Measurements from ENCODE around the gene LRRC23. TPM values are rescaled to one million over a fixed set of nuclear protein-coding genes. Genes with fewer than 3 reads are reported as not detected.
A peak's percentile ranks its signal among the peaks of the same experiment; 100 is the strongest.

The LRRC23 gene
- total RNA-seq, 1 donor from 2014 or later, result 5.2 TPM

DNA sequence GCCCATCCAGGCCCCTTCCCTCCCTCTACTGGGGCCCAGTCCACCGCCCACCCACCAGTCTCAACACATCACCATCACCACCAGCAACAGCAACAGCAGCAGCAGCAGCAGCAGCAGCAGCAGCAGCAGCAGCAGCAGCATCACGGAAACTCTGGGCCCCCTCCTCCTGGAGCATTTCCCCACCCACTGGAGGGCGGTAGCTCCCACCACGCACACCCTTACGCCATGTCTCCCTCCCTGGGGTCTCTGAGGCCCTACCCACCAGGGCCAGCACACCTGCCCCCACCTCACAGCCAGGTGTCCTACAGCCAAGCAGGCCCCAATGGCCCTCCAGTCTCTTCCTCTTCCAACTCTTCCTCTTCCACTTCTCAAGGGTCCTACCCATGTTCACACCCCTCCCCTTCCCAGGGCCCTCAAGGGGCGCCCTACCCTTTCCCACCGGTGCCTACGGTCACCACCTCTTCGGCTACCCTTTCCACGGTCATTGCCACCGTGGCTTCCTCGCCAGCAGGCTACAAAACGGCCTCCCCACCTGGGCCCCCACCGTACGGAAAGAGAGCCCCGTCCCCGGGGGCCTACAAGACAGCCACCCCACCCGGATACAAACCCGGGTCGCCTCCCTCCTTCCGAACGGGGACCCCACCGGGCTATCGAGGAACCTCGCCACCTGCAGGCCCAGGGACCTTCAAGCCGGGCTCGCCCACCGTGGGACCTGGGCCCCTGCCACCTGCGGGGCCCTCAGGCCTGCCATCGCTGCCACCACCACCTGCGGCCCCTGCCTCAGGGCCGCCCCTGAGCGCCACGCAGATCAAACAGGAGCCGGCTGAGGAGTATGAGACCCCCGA, 32.2 kb downstream of the LRRC23 start:
- peaks cover 69% of the 10 kb centered on the region for H3F3A ChIP-seq (ENCODE audit: low read depth)
- Mint-ChIP-seq H3K27ac (no peak overlapping the region), H3K4me3 (peak overlapping the region; percentile 74), H3K27me3 (ENCODE audit: insufficient read depth, low read depth) (peaks cover 32% of the 10 kb centered on the region), H3K36me3 (peaks cover 37% of the 10 kb centered on the region), H3K4me1 (peaks cover 44% of the 10 kb centered on the region), H3K9me3 (peaks cover 2% of the 10 kb centered on the region)
- H2AFZ ChIP-seq (replicated peaks), result no peak overlapping the region
- H3K27ac ChIP-seq, result peak overlapping the region; percentile 89
- peak overlapping the region; percentile 82 for H3K4me2 ChIP-seq
- TF ChIP-seq EZH2phosphoT487 (IDR thresholded peaks at IDR 0.05), result no peak
- TF ChIP-seq CTCF (IDR thresholded peaks at IDR 0.05), result no peak
- TF ChIP-seq EZH2 (IDR thresholded peaks at IDR 0.05), result no peak
- peaks cover 39% of the 10 kb centered on the region for H4K20me1 ChIP-seq (ENCODE audit: low read depth)
- no peaks in the 10 kb centered on the region for H3K9me3 ChIP-seq (ENCODE audit: low read depth)
- peak overlapping the region; percentile 56 for H3K4me3 ChIP-seq
- H3K4me1 ChIP-seq, result peaks cover 11% of the 10 kb centered on the region
- H3K79me2 ChIP-seq (ENCODE audit: low read depth), result peaks cover 46% of the 10 kb centered on the region
- no peaks in the 10 kb centered on the region for H3K36me3 ChIP-seq
- no peak for DNase-seq (ENCODE audit: low spot score)
- H3K27me3 ChIP-seq, result no peaks in the 10 kb centered on the region
- H3K9ac ChIP-seq, result peak overlapping the region; percentile 83

- Histone ChIP-seq H3K36me3 (no peaks in the 10 kb centered on the region), H3K79me2 (ENCODE audit: low read depth) (peaks cover 37% of the 10 kb centered on the region), H3K27ac (peak overlapping the region; percentile 89), H4K20me1 (ENCODE audit: low read depth) (peaks cover 31% of the 10 kb centered on the region), H3K4me2 (peak overlapping the region; percentile 82), H3K9me3 (ENCODE audit: low read depth) (no peaks in the 10 kb centered on the region), H2AFZ (replicated peaks) (no peak overlapping the region), H3K27me3 (no peaks in the 10 kb centered on the region), H3K9ac (peak overlapping the region; percentile 83), H3K4me3 (peak overlapping the region; percentile 56), H3F3A (ENCODE audit: low read depth) (peaks cover 75% of the 10 kb centered on the region), H3K4me1 (peaks cover 11% of the 10 kb centered on the region)
- peak; percentile 90 for TF ChIP-seq CTCF (IDR thresholded peaks at IDR 0.05)
- no peak for TF ChIP-seq EZH2 (IDR thresholded peaks at IDR 0.05)
- peak; percentile 22 for TF ChIP-seq EZH2phosphoT487 (IDR thresholded peaks at IDR 0.05)
- peak; percentile 97 for DNase-seq (ENCODE audit: low spot score)
- Mint-ChIP-seq H3K4me3 (peak overlapping the region; percentile 84), H3K9me3 (peaks cover 2% of the 10 kb centered on the region), H3K4me1 (peaks cover 44% of the 10 kb centered on the region), H3K27ac (peak overlapping the region; percentile 63), H3K27me3 (ENCODE audit: insufficient read depth, low read depth) (peaks cover 37% of the 10 kb centered on the region), H3K36me3 (peaks cover 36% of the 10 kb centered on the region)
Observed at GRCh38 chr12:6937481-6938352, 33.1 kb downstream of the LRRC23 start.

DNA sequence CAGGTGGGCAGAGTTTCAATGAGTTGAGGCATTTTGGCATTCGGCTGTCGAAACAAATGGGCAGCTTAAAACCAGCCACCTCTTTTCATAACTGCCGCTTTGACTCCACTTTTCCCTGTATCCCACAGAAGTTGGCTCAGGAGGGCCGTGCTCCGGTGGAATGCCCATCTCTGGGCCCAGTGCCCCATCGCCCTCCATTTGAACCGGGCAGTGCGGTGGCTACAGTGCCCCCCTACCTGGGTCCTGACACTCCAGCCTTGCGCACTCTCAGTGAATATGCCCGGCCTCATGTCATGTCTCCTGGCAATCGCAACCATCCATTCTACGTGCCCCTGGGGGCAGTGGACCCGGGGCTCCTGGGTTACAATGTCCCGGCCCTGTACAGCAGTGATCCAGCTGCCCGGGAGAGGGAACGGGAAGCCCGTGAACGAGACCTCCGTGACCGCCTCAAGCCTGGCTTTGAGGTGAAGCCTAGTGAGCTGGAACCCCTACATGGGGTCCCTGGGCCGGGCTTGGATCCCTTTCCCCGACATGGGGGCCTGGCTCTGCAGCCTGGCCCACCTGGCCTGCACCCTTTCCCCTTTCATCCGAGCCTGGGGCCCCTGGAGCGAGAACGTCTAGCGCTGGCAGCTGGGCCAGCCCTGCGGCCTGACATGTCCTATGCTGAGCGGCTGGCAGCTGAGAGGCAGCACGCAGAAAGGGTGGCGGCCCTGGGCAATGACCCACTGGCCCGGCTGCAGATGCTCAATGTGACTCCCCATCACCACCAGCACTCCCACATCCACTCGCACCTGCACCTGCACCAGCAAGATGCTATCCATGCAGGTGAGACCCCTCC, 34.0 kb downstream of the LRRC23 start:
- no peak overlapping the region for H2AFZ ChIP-seq (replicated peaks)
- H3K36me3 Mint-ChIP-seq, result peaks cover 34% of the 10 kb centered on the region
- H3K9me3 Mint-ChIP-seq, result peaks cover 2% of the 10 kb centered on the region

More for the DNA sequence above, 34.0 kb downstream of the LRRC23 start:
- peak overlapping the region; percentile 67 for H3K27ac ChIP-seq
- peaks cover 22% of the 10 kb centered on the region for H4K20me1 ChIP-seq (ENCODE audit: low read depth)
- H3K9me3 ChIP-seq (ENCODE audit: low read depth), result no peaks in the 10 kb centered on the region
- H3K27me3 Mint-ChIP-seq (ENCODE audit: insufficient read depth, low read depth), result peaks cover 39% of the 10 kb centered on the region
- peaks cover 11% of the 10 kb centered on the region for H3K4me1 ChIP-seq
- no peak for DNase-seq (ENCODE audit: low spot score)
- H3K4me2 ChIP-seq, result peak overlapping the region; percentile 72
- TF ChIP-seq EZH2phosphoT487 (IDR thresholded peaks at IDR 0.05) (no peak), CTCF (IDR thresholded peaks at IDR 0.05) (no peak), EZH2 (IDR thresholded peaks at IDR 0.05) (no peak)
- H3K4me1 Mint-ChIP-seq, result peaks cover 50% of the 10 kb centered on the region
- H3K27ac Mint-ChIP-seq, result peak overlapping the region; percentile 63
- H3K4me3 ChIP-seq, result peak overlapping the region; percentile 56
- peak overlapping the region; percentile 84 for H3K4me3 Mint-ChIP-seq
- peaks cover 75% of the 10 kb centered on the region for H3F3A ChIP-seq (ENCODE audit: low read depth)
- no peaks in the 10 kb centered on the region for H3K27me3 ChIP-seq
- H3K36me3 ChIP-seq, result no peaks in the 10 kb centered on the region
- no peak overlapping the region for H3K9ac ChIP-seq
- peaks cover 29% of the 10 kb centered on the region for H3K79me2 ChIP-seq (ENCODE audit: low read depth)

All from neural progenitor cell (in vitro differentiated cells).